K562 (cell line): ENCODE results near the gene ADIPOR1.

ENCODE experiments used
- CCNT2 ChIP-seq: IDR thresholded peaks from 2 replicates; pipeline ENCODE4 v1.6.1; 2011; ENCODE audit warnings: borderline replicate concordance, low read depth, mild to moderate bottlenecking, moderate library complexity, mixed read lengths, low read length; ENCODE audit not compliant: insufficient read length; ENCODE audit errors: extremely low read depth
- CEBPB ChIP-seq: fragments of 450-650 bp; IDR thresholded peaks from 2 replicates; pipeline ENCODE4 v1.6.1; 2016; ENCODE audit warnings: missing genetic modification characterization, missing compliant biosample characterization
- CTCF ChIP-seq, 3 experiments: IDR thresholded peaks in 2 of 3; conservative IDR thresholded peaks in 1 of 3; 2 replicates each; pipeline ENCODE4 v1.5.1; 2011 to 2012; ENCODE audit warnings: low read length in 3 of 3, mild to moderate bottlenecking in 3 of 3, control low read depth in 2 of 3, improper control_type of control experiment in 1 of 3, inconsistent platforms in 1 of 3, low read depth in 1 of 3, mixed read lengths in 1 of 3, moderate library complexity in 1 of 3; ENCODE audit not compliant: insufficient read depth in 2 of 3
- FOSL1 ChIP-seq: fragments of 200-800 bp; sonication (Bioruptor generic); conservative IDR thresholded peaks from 2 replicates; pipeline ENCODE4 v1.6.1; 2016; ENCODE audit warnings: missing genetic modification characterization, missing compliant biosample characterization
- JUND ChIP-seq, 2 experiments: IDR thresholded peaks; 2 replicates in 1 of 2; 3 replicates in 1 of 2; pipeline ENCODE4 v1.6.1; 2011; ENCODE audit warnings: borderline replicate concordance in 2 of 2, low read depth in 2 of 2, low read length in 2 of 2, improper control_type of control experiment in 1 of 2, missing biosample characterization in 1 of 2, missing genetic modification characterization in 1 of 2, missing genetic modification reagents in 1 of 2
- PKNOX1 ChIP-seq: fragments of 450-650 bp; IDR thresholded peaks from 2 replicates; pipeline ENCODE4 v1.6.1; 2016
- POLR2A ChIP-seq: fragments of 450-650 bp; conservative IDR thresholded peaks from 2 replicates; pipeline ENCODE4 v1.6.1; 2016
- RBFOX2 ChIP-seq: fragments of 200-400 bp; formaldehyde crosslinking; IDR thresholded peaks from 2 replicates; pipeline ENCODE4 v1.6.1; 2017; ENCODE audit warnings: low read depth, mild to moderate bottlenecking, low read length, moderate library complexity
- SRSF1 ChIP-seq: fragments of 200-400 bp; formaldehyde crosslinking; IDR thresholded peaks from 2 replicates; pipeline ENCODE4 v1.6.1; 2017; ENCODE audit warnings: mild to moderate bottlenecking, low read depth, low read length, moderate library complexity
- XRCC4 ChIP-seq: IDR thresholded peaks from one replicate; pipeline ENCODE4 v1.6.1; 2011; ENCODE audit not compliant: insufficient read depth, insufficient read length; ENCODE audit errors: extremely low read depth
- ZNF24 ChIP-seq: fragments of 450-650 bp; IDR thresholded peaks from 2 replicates; pipeline ENCODE4 v1.6.1; 2016
- ZNF589 ChIP-seq: fragments of 200-800 bp; sonication (Bioruptor generic); IDR thresholded peaks from 2 replicates; pipeline ENCODE4 v1.6.1; 2016; ENCODE audit warnings: low read depth, missing genetic modification characterization, missing compliant biosample characterization
- TF ChIP-seq, protein P1 (sequence below), 2 experiments: fragments of 450-650 bp; formaldehyde crosslinking in 1 of 2; IDR thresholded peaks; 2 replicates each; pipeline versions ENCODE4 v1.4.0 to v1.6.1; 2014 to 2020; ENCODE audit warnings: mild to moderate bottlenecking in 2 of 2, borderline replicate concordance in 1 of 2, low read depth in 1 of 2

- no peak for TF ChIP-seq ZNF589 (CRISPR knock-in tag)
- no peak for TF ChIP-seq PKNOX1
- no peak for TF ChIP-seq CTCF (IDR thresholded peaks at IDR 0.05 in 2 of 3, conservative IDR thresholded peaks at IDR 0.05 in 1 of 3; ENCODE audit: insufficient read depth in 2 of 3, low read depth in 1 of 3, low read length in 3 of 3)
- no peak for TF ChIP-seq CCNT2
- no peak for TF ChIP-seq SRSF1
- no peak for TF ChIP-seq POLR2A
- TF ChIP-seq CEBPB (tag) = peak; percentile 51; the same call in 1 of the 2 replicates
- TF ChIP-seq XRCC4 = no peak
- TF ChIP-seq, protein P1, sequence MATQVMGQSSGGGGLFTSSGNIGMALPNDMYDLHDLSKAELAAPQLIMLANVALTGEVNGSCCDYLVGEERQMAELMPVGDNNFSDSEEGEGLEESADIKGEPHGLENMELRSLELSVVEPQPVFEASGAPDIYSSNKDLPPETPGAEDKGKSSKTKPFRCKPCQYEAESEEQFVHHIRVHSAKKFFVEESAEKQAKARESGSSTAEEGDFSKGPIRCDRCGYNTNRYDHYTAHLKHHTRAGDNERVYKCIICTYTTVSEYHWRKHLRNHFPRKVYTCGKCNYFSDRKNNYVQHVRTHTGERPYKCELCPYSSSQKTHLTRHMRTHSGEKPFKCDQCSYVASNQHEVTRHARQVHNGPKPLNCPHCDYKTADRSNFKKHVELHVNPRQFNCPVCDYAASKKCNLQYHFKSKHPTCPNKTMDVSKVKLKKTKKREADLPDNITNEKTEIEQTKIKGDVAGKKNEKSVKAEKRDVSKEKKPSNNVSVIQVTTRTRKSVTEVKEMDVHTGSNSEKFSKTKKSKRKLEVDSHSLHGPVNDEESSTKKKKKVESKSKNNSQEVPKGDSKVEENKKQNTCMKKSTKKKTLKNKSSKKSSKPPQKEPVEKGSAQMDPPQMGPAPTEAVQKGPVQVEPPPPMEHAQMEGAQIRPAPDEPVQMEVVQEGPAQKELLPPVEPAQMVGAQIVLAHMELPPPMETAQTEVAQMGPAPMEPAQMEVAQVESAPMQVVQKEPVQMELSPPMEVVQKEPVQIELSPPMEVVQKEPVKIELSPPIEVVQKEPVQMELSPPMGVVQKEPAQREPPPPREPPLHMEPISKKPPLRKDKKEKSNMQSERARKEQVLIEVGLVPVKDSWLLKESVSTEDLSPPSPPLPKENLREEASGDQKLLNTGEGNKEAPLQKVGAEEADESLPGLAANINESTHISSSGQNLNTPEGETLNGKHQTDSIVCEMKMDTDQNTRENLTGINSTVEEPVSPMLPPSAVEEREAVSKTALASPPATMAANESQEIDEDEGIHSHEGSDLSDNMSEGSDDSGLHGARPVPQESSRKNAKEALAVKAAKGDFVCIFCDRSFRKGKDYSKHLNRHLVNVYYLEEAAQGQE (IDR thresholded peaks at IDR 0.05; ENCODE audit: borderline replicate concordance) = no peak
- TF ChIP-seq, protein P1 (CRISPR knock-in tag; IDR thresholded peaks at IDR 0.05; ENCODE audit: low read depth) = no peak
- TF ChIP-seq JUND (IDR thresholded peaks at IDR 0.05; ENCODE audit: borderline replicate concordance, low read depth, low read length) = no peak
- TF ChIP-seq JUND (tag; IDR thresholded peaks at IDR 0.05; ENCODE audit: borderline replicate concordance, low read depth, low read length) = no peak
- TF ChIP-seq RBFOX2 = no peak
- TF ChIP-seq ZNF24 = no peak
- no peak for TF ChIP-seq FOSL1
Measured at GRCh38 chr1:202956969-202957368, 1.1 kb downstream of the ADIPOR1 start.
